Posterior vena cava (tissue), 2 donors: ENCODE results near the gene SLC2A6. TPM values are rescaled to one million over a fixed set of nuclear protein-coding genes. Genes with fewer than 3 reads are reported as not detected.
"Not testable (repeated sequence)": the region's sequence is repeated elsewhere in the genome, so short reads cannot be mapped to it uniquely, and the experiment has no call there.

Experiments used
- DNase-seq: peaks from one replicate; pipeline ENCODE4 v3.0.0-alpha.2; 2020; ENCODE audit warnings: low spot score
- intact Hi-C, 2 donors: fragments of 100-400 bp; cut with DNase I; formaldehyde crosslinking; loops; one replicate each; pipeline versions ENCODE4 v1.14.1 to v1.14.2; 2022 to 2023
- total RNA-seq, 2 donors: library from RNA; stranded (reverse); fragmentation: NEBNext Ultra II Directional; extraction: Animal tissue kit (Norgen Biotek cat#: 25700); gene quantifications; one replicate each; pipeline ENCODE4 v1.2.1, GENCODE V29; 2021
- donor health status: DM: yes; HTN: yes; CAD: no.
- donor health status: DM: yes; HTN: yes; CAD: no.

The SLC2A6 gene
- total RNA-seq, 2 donors from 2014 or later: 3.2 to 4.0 TPM

- intact Hi-C loops: no loop called here
- no peak for DNase-seq
Observed at GRCh38 chr9:133453651-133454050, 25.2 kb downstream of the SLC2A6 start.

- no peak for DNase-seq
- intact Hi-C loops: loop anchor here in 1 of 2 donors (1.0 kb wide), 1 partner anchor 34 kb away; the partner anchor contains the start of gene REXO4
Observed at GRCh38 chr9:133452562-133452961, 26.3 kb downstream of the SLC2A6 start.

GRCh38 chr9:133451865-133452264 lies 27.0 kb downstream of the SLC2A6 start:
- not testable (repeated sequence) for DNase-seq
- intact Hi-C loops: loop anchor here in 1 of 2 donors (1.0 kb wide), 1 partner anchor 34 kb away; the partner anchor contains the start of gene REXO4

GRCh38 chr9:133449760-133450159 lies 29.1 kb downstream of the SLC2A6 start:
- intact Hi-C loops: no loop called here
- DNase-seq: no peak

GRCh38 chr9:133448487-133448972 lies 30.4 kb downstream of the SLC2A6 start:
- intact Hi-C loops: no loop called here
- DNase-seq: no peak

- no peak for DNase-seq
Observed at GRCh38 chr9:133445293-133445969, 33.5 kb downstream of the SLC2A6 start.

GRCh38 chr9:133443982-133444381 lies 34.9 kb downstream of the SLC2A6 start:
- no peak for DNase-seq
- intact Hi-C loops: no loop called here

More at GRCh38 chr9:133445293-133445969, 33.5 kb downstream of the SLC2A6 start:
- intact Hi-C loops: no loop called here

- DNase-seq: no peak
Observed at GRCh38 chr9:133443248-133443647, 35.7 kb downstream of the SLC2A6 start.

GRCh38 chr9:133441571-133441970 lies 37.3 kb downstream of the SLC2A6 start:
- intact Hi-C loops: no loop called here
- no peak for DNase-seq

More at GRCh38 chr9:133443248-133443647, 35.7 kb downstream of the SLC2A6 start:
- intact Hi-C loops: no loop called here

GRCh38 chr9:133440874-133441273 lies 38.0 kb downstream of the SLC2A6 start:
- DNase-seq: no peak
- intact Hi-C loops: no loop called here

- DNase-seq: no peak
- intact Hi-C loops: no loop called here
Observed at GRCh38 chr9:133439337-133439736, 39.6 kb downstream of the SLC2A6 start.

- DNase-seq: no peak
- intact Hi-C loops: no loop called here
Observed at GRCh38 chr9:133437753-133438531, 41.0 kb downstream of the SLC2A6 start.

- intact Hi-C loops: loop anchor here in 1 of 2 donors (1.0 kb wide), 1 partner anchor 44 kb away; no protein-coding TSS in a partner anchor
- no peak for DNase-seq
Observed at GRCh38 chr9:133436681-133437080, 42.2 kb downstream of the SLC2A6 start.

GRCh38 chr9:133433351-133433843 lies 45.5 kb downstream of the SLC2A6 start:
- intact Hi-C loops: no loop called here
- DNase-seq: no peak

GRCh38 chr9:133430244-133430643 lies 48.7 kb downstream of the SLC2A6 start:
- intact Hi-C loops: no loop called here
- DNase-seq: no peak

GRCh38 chr9:133429641-133430161 lies 49.2 kb downstream of the SLC2A6 start:
- no peak for DNase-seq
- intact Hi-C loops: no loop called here

GRCh38 chr9:133429214-133429613 lies 49.7 kb downstream of the SLC2A6 start:
- DNase-seq: no peak
- intact Hi-C loops: no loop called here

GRCh38 chr9:133428617-133429101 lies 50.2 kb downstream of the SLC2A6 start:
- DNase-seq: no peak
- intact Hi-C loops: no loop called here

- no peak for DNase-seq
- intact Hi-C loops: no loop called here
Observed at GRCh38 chr9:133427658-133428348, 51.1 kb downstream of the SLC2A6 start.
